ENCODE results near the gene LEF1. TPM values are rescaled to one million over a fixed set of nuclear protein-coding genes. Genes with fewer than 3 reads are reported as not detected.

The LEF1 gene
- total RNA-seq, 1 donor from 2014 or later = 0.41 TPM

DNA sequence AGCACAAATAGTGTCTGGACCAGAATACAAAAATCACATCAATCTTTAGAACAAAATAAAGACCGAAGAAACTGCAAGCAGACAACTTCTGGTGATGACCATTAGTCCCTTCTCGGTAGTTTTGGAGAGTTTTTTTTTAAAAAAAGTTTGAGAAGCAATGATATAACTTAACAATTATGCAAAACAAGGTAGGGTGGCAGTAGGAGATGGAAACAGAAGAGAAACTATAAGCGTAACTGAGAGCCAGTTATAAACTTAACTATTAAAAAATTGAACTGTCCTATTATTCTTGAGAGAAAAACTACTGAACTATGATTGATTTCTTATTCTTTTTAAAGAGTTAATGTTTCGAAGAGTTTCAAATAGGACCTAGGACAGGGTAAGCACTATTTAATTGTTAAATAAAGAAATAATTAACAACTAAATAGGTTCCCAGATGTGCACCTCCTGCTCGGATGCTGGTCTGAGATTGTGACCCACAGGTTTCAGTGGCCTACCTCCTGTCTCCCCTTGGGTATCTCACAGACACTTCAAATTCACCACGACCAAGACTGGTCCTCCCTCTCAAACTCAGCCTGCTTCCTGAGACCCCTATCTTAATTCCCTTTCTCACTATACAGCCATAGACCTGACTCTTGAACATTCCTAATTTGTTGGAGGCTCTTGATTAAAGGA is 81.3 kb downstream of the LEF1 start:
- no peaks in the 10 kb centered on the region for H3K27me3 ChIP-seq (ENCODE audit: low read depth)
- H3K27ac ChIP-seq (replicated peaks) = no peak overlapping the region
- no peaks in the 10 kb centered on the region for H3K36me3 ChIP-seq
- no peak overlapping the region for H3K4me3 ChIP-seq
- intact Hi-C loops (cut with micrococcal nuclease) = no loop called here
- H3K9me3 ChIP-seq (replicated peaks) = no peaks in the 10 kb centered on the region
- no peak for DNase-seq
- TF ChIP-seq, protein P1, sequence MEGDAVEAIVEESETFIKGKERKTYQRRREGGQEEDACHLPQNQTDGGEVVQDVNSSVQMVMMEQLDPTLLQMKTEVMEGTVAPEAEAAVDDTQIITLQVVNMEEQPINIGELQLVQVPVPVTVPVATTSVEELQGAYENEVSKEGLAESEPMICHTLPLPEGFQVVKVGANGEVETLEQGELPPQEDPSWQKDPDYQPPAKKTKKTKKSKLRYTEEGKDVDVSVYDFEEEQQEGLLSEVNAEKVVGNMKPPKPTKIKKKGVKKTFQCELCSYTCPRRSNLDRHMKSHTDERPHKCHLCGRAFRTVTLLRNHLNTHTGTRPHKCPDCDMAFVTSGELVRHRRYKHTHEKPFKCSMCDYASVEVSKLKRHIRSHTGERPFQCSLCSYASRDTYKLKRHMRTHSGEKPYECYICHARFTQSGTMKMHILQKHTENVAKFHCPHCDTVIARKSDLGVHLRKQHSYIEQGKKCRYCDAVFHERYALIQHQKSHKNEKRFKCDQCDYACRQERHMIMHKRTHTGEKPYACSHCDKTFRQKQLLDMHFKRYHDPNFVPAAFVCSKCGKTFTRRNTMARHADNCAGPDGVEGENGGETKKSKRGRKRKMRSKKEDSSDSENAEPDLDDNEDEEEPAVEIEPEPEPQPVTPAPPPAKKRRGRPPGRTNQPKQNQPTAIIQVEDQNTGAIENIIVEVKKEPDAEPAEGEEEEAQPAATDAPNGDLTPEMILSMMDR (IDR thresholded peaks at IDR 0.05; ENCODE audit: borderline replicate concordance) = no peak
- H3K4me1 ChIP-seq = no peaks in the 10 kb centered on the region

DNA sequence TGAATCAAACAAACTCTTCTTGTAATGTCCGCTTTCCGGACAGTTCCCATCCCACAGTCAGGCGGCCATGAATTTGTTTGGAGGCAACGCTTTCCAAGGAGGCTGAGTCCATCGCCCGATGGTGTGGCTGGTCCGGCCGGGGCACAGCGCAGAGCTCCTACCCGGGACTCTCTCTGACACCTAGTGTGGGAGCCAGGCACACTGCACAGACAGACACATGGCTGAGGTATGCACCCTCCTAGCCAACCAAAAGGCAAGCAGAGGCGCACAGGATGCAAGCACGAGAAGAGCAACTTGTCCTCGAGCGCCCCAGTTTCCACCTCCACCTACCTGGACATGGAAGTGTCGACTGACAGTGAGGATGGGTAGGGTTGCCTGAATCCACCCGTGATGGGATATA is 87.5 kb downstream of the LEF1 start:
- H3K27ac ChIP-seq (replicated peaks) = no peak overlapping the region
- H3K36me3 ChIP-seq = no peaks in the 10 kb centered on the region
- no peaks in the 10 kb centered on the region for H3K4me1 ChIP-seq
- TF ChIP-seq, protein P1 (IDR thresholded peaks at IDR 0.05; ENCODE audit: borderline replicate concordance) = no peak
- no peak overlapping the region for H3K4me3 ChIP-seq
- peaks cover 4% of the 10 kb centered on the region for H3K27me3 ChIP-seq (ENCODE audit: low read depth)
- no peak for DNase-seq
- intact Hi-C loops (cut with micrococcal nuclease) = no loop called here
- H3K9me3 ChIP-seq (replicated peaks) = no peaks in the 10 kb centered on the region

DNA sequence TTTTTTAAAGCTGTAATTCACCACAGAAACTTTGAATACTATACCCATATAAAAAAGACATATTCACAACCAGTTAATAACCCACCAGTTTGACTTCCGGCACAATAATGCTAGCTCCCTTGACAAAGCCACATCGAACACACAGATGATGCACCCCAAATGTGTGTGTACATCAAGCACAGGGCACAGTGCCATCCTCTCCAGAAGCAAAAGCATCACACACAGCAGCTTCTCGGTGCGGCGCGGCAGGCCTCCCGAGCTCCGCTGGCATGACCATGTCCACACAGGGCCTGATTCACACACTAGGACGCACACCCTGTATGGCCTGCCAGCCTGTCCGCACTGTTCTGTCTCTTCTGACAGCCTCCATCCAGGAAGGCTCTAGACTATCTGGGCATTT is 88.0 kb downstream of the LEF1 start:
- Histone ChIP-seq H3K27me3 (ENCODE audit: low read depth) (peaks cover 4% of the 10 kb centered on the region), H3K4me3 (no peak overlapping the region), H3K27ac (replicated peaks) (no peak overlapping the region), H3K36me3 (no peaks in the 10 kb centered on the region), H3K9me3 (replicated peaks) (no peaks in the 10 kb centered on the region), H3K4me1 (no peaks in the 10 kb centered on the region)
- no peak for DNase-seq
- intact Hi-C loops (cut with micrococcal nuclease) = no loop called here
- TF ChIP-seq, protein P1 (IDR thresholded peaks at IDR 0.05; ENCODE audit: borderline replicate concordance) = no peak

DNA sequence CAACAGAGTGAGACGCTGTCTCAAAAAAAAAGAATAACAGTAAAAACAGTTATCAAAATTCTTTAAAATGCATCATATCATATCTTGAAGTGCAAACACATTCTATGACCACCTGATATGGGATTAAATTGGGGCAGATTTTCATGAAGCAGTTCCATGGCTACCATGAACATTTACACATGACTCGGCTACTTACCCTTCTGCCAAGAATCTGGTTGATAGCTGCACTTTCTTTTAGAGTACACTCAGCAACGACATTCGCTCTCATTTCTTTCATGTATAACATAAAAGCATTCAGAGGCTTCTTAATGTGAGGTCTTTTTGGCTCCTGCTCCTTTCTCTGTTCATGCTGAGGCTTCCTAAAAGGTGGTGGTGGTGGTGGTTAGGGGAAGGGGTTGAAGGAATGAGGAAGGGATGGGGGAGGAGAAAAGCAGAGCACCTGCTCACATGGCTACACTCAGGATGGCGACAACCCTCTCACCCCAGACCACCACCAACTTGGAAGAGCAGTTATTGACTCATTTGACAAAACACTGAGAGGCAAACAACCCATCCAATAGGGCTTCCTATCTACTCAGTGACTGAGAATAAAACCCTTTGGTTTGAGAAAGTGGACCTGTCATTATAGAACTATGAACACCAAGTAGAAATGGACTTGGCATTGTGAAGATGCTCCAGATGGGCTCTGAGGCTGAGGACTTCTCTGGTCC is 90.6 kb downstream of the LEF1 start:
- H3K36me3 ChIP-seq = no peaks in the 10 kb centered on the region
- H3K27me3 ChIP-seq (ENCODE audit: low read depth) = peaks cover 4% of the 10 kb centered on the region
- H3K27ac ChIP-seq (replicated peaks) = no peak overlapping the region
- H3K4me1 ChIP-seq = no peaks in the 10 kb centered on the region
- H3K4me3 ChIP-seq = no peak overlapping the region
- TF ChIP-seq, protein P1 (IDR thresholded peaks at IDR 0.05; ENCODE audit: borderline replicate concordance) = no peak
- intact Hi-C loops (cut with micrococcal nuclease) = no loop called here
- DNase-seq = no peak
- no peaks in the 10 kb centered on the region for H3K9me3 ChIP-seq (replicated peaks)

DNA sequence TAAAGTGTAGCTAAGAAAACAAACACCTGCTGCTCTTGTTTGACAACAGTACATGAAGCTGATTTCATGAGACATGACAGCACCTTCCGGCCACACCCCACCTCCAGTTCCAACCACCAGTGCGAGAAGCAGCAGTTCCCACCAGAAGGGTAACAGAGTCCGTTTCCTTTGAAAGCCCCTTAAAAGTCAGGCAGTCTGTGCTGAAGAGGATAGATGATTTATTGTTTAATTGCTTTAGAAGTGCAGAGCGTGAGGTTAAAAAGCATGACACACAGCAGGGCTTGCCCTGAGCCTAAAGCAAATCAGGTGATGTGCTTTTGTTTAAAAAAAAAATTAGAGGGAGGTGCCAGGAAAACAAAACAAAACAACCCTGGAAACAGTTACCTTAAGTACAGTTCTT is 96.4 kb downstream of the LEF1 start:
- Histone ChIP-seq H3K4me1 (no peaks in the 10 kb centered on the region), H3K9me3 (replicated peaks) (no peaks in the 10 kb centered on the region), H3K27ac (replicated peaks) (no peak overlapping the region), H3K36me3 (no peaks in the 10 kb centered on the region), H3K27me3 (ENCODE audit: low read depth) (peaks cover 11% of the 10 kb centered on the region), H3K4me3 (no peak overlapping the region)
- intact Hi-C loops (cut with micrococcal nuclease) = no loop called here
- DNase-seq = no peak
- TF ChIP-seq, protein P1 (IDR thresholded peaks at IDR 0.05; ENCODE audit: borderline replicate concordance) = no peak
